Islet of Langerhans (tissue), 1 donor: ENCODE results near the gene AGRN.

Experiments
- FAIRE-seq: peaks from one replicate; lab custom pipeline; 2011; peaks lifted over from hg19 to GRCh38; lab: Jason Lieb, UNC

AGRN gene

DNA sequence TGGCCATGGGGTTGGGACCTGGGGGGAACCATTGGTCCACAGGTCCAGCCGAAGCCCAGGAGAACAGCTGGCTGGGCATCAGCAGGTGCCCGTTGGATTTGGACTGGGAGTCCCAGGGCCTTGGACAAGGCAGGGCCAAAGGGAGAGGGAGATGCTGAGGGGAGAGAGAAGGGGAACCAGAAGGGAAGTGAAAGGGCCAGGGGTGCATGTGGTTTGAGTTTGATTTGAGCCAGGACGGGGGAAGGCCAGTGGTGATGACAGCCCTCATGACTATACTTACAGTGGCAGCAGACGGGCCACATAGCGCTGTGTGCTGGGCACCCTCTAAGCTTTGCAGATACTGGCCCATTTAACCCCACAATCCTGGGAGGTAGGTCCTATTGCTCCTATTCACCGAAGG lies 18.8 kb downstream of the AGRN start:
- FAIRE-seq = no peak

GRCh38 chr1:1039145-1039910 lies 19.4 kb downstream of the AGRN start:
- FAIRE-seq = no peak

- FAIRE-seq = no peak
These were observed 20.4 kb downstream of the AGRN start for GRCh38 chr1:1040004-1040991.

GRCh38 chr1:1041092-1041523 lies 21.2 kb downstream of the AGRN start:
- no peak for FAIRE-seq

- no peak for FAIRE-seq
These were observed 22.0 kb downstream of the AGRN start for GRCh38 chr1:1041873-1042272.

- FAIRE-seq = no peak
These were observed 22.9 kb downstream of the AGRN start for GRCh38 chr1:1042835-1043234.

DNA sequence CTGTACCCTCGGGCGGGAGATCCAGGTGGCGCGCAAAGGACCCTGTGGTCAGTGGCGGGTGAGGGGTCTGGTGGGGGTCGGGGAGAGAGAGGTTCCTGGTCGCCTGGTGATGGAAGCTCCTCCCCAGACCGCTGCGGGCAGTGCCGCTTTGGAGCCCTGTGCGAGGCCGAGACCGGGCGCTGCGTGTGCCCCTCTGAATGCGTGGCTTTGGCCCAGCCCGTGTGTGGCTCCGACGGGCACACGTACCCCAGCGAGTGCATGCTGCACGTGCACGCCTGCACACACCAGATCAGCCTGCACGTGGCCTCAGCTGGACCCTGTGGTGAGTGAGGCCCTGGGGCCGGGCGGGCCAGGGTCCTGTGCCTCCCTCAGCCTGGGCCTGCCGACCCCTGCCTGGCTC lies 23.5 kb downstream of the AGRN start:
- no peak for FAIRE-seq

DNA sequence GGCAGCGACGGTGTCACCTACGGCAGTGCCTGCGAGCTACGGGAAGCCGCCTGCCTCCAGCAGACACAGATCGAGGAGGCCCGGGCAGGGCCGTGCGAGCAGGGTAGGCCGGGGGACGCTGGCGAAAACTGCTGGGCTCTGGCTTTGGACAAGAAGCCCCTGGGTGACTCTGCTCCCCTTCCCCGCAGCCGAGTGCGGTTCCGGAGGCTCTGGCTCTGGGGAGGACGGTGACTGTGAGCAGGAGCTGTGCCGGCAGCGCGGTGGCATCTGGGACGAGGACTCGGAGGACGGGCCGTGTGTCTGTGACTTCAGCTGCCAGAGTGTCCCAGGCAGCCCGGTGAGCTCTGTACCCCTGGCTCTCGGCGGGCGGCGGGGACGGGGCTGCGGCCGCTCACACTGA lies 24.0 kb downstream of the AGRN start:
- FAIRE-seq = no peak

DNA sequence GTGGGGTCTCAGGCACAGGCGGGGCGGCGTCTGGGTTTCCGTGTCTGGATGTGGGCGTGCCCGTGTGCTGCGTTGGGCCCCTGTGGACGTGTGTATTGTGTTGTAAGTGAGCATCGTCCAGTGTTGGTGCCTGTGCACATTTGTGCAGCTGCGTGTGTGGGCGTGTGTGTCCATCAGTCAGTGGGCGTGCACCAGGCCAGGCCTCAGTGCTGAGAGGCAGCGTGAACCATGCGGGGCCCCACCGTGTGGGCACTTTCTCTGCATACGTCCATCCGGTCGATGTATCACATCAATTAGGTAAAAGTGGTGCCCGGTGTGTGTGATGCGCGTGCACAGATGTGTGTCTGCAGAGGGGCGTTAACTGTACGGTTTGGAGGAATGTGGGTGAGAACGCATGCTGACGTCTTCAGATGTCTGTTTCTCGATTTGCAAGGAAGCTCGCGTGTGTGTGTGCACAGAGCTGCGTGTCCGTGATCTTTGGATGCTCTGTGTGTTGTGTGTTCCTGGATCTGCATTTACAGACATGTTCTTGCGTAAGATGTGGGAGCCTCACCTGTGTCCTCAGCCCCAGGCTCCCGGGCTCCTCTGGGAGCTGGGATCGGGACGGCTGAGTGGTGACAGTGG lies 24.6 kb downstream of the AGRN start:
- FAIRE-seq = no peak

DNA sequence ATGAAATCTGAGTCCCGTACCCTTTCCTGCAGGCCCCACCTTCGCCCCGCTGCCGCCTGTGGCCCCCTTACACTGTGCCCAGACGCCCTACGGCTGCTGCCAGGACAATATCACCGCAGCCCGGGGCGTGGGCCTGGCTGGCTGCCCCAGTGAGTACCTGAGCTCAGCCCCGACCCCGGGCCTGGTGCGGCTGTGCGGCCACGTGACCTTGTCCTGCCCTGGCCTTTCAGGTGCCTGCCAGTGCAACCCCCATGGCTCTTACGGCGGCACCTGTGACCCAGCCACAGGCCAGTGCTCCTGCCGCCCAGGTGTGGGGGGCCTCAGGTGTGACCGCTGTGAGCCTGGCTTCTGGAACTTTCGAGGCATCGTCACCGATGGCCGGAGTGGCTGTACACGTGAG lies 25.2 kb downstream of the AGRN start:
- no peak for FAIRE-seq

DNA sequence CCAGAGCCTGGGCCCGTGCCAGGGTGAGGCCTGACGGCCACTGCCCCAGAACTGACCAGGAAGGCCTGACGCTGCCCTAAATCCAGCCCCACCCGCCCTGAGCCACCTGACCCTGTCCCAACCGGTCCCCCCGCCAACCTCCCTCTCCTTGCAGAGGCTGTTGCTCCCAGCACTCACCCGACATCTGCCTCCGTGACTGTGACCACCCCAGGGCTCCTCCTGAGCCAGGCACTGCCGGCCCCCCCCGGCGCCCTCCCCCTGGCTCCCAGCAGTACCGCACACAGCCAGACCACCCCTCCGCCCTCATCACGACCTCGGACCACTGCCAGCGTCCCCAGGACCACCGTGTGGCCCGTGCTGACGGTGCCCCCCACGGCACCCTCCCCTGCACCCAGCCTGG lies 26.3 kb downstream of the AGRN start:
- no peak for FAIRE-seq

- FAIRE-seq = no peak
These were observed 26.8 kb downstream of the AGRN start for GRCh38 chr1:1046767-1047166.

GRCh38 chr1:1047407-1047806 lies 27.5 kb downstream of the AGRN start:
- no peak for FAIRE-seq

DNA sequence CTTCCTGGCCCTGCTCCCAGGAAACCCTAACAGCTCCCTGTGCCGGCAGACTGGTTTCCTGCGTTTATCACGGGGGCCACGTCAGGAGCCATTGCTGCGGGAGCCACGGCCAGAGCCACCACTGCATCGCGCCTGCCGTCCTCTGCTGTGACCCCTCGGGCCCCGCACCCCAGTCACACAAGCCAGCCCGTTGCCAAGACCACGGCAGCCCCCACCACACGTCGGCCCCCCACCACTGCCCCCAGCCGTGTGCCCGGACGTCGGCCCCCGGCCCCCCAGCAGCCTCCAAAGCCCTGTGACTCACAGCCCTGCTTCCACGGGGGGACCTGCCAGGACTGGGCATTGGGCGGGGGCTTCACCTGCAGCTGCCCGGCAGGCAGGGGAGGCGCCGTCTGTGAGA lies 28.0 kb downstream of the AGRN start:
- no peak for FAIRE-seq

GRCh38 chr1:1048765-1049164 lies 28.8 kb downstream of the AGRN start:
- FAIRE-seq = no peak

DNA sequence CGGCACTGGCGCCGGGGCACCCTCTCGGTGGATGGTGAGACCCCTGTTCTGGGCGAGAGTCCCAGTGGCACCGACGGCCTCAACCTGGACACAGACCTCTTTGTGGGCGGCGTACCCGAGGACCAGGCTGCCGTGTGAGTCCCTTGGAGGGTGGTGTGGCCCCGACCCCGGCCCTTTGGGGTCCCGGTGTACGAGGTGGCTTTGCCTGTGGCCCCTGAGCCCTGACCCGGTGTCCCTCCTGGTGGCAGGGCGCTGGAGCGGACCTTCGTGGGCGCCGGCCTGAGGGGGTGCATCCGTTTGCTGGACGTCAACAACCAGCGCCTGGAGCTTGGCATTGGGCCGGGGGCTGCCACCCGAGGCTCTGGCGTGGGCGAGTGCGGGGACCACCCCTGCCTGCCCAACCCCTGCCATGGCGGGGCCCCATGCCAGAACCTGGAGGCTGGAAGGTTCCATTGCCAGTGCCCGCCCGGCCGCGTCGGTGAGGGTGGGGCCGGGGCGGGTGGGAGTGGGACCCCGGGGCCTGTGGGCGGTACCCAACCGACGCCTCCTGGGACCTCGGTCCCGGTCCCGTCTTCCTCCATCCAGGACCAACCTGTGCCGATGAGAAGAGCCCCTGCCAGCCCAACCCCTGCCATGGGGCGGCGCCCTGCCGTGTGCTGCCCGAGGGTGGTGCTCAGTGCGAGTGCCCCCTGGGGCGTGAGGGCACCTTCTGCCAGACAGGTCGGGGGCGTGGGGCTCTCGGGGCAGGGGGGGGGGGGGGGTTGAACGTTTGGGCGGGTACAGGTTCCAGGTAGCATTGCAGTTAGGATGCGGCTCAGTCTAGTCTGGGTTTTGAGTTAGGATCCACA lies 29.6 kb downstream of the AGRN start:
- no peak for FAIRE-seq

DNA sequence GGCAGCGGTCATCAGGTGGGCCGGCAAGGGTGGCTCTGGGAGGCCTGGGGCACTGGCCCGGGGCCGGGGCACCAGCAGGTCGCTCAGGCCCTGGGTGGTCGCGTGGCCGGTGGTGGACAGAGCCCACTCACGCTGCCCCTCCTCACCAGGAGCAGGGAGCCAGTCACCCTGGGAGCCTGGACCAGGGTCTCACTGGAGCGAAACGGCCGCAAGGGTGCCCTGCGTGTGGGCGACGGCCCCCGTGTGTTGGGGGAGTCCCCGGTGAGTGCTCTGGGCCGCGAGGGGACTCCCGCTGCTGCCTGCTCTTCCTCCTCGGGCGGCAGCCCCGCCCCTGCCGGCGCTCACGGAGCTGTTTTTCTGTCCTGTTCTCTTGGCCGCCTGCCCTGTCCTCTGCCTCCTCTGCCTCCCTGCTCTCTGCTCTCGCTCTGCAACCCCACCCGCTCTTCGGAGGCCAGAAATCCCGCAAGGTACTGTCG lies 30.7 kb downstream of the AGRN start:
- FAIRE-seq = no peak

- FAIRE-seq = no peak
These were observed 31.3 kb downstream of the AGRN start for GRCh38 chr1:1051127-1051810.

DNA sequence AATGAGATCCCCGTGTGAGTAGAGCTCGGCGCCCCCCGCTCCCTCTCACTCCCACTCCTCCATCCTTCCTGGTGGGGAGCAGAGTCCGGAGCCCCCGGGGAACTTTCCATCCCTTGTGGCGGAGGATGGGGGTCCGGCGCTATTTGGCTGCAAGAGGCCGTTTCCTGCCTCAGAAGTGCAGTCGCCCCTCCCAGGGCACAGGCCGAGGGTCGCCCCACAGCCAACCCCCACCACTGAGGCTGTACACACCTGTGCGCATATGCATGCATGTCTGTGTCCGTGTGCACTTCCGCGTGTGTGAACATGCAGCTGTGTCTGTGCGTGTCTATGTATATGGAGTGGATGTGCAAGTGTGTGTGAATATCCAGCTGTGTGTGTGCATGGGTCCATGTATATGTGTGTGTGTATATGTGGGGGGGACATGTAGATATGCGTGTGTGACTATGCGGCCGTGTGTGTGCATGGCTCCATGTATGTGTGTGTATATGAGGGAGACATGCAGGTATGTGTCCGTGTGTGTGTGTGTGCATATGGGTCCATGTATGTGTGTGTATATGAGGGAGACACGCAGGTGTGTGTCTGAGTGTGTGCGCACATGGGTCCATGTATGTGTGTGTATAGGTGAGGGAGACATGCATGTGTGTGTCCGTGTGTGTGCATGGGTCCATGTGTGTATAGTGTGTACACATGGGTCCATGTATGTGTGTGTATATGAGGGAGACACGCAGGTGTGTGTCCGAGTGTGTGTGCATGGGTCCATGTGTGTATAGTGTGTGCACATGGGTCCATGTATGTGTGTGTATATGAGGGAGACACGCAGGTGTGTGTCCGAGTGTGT lies 32.3 kb downstream of the AGRN start:
- FAIRE-seq = no peak

- FAIRE-seq = no peak
These were observed 33.1 kb downstream of the AGRN start for GRCh38 chr1:1053022-1053421.
